ENCODE measurements around the gene RIMS1. TPM values are rescaled to one million over a fixed set of nuclear protein-coding genes. Genes with fewer than 3 reads are reported as not detected.
A peak's percentile ranks its signal among the peaks of the same experiment; 100 is the strongest.

The RIMS1 gene
- total RNA-seq, 2 experiments from 2014 or later, result not detected

- H3K27me3 Mint-ChIP-seq, result no peaks in the 10 kb centered on the region
- ChIA-PET POLR2A (no interaction called here), CTCF (no interaction called here)
- intact Hi-C loops (cut with DNase I, micrococcal nuclease), result no loop called here
- no peak for ATAC-seq
- no peaks in the 10 kb centered on the region for H3K4me1 Mint-ChIP-seq
- H3K4me3 Mint-ChIP-seq, result no peak overlapping the region
- no peak for DNase-seq
- no peak overlapping the region for H3K27ac Mint-ChIP-seq
- H3K9me3 Mint-ChIP-seq (ENCODE audit: low read depth), result no peaks in the 10 kb centered on the region
- no peaks in the 10 kb centered on the region for H3K36me3 Mint-ChIP-seq (ENCODE audit: low read depth)
Observed at GRCh38 chr6:72130327-72130726, 244.0 kb downstream of the RIMS1 start.

GRCh38 chr6:72132427-72132826 lies 246.1 kb downstream of the RIMS1 start:
- POLR2A ChIA-PET, result no interaction called here
- DNase-seq (no peak), ATAC-seq (no peak)
- Mint-ChIP-seq H3K27ac (no peak overlapping the region), H3K4me1 (no peaks in the 10 kb centered on the region), H3K4me3 (no peak overlapping the region), H3K9me3 (ENCODE audit: low read depth) (no peaks in the 10 kb centered on the region), H3K36me3 (ENCODE audit: low read depth) (no peaks in the 10 kb centered on the region), H3K27me3 (no peaks in the 10 kb centered on the region)
- intact Hi-C loops (cut with DNase I, micrococcal nuclease), result no loop called here
- CTCF ChIA-PET, result no interaction called here

GRCh38 chr6:72132851-72133250 lies 246.5 kb downstream of the RIMS1 start:
- no peak overlapping the region for H3K27ac Mint-ChIP-seq
- no peak overlapping the region for H3K4me3 Mint-ChIP-seq
- ATAC-seq, result no peak
- H3K27me3 Mint-ChIP-seq, result no peaks in the 10 kb centered on the region
- no peaks in the 10 kb centered on the region for H3K36me3 Mint-ChIP-seq (ENCODE audit: low read depth)
- ChIA-PET CTCF (no interaction called here), POLR2A (no interaction called here)
- no peaks in the 10 kb centered on the region for H3K9me3 Mint-ChIP-seq (ENCODE audit: low read depth)
- H3K4me1 Mint-ChIP-seq, result no peaks in the 10 kb centered on the region
- intact Hi-C loops (cut with DNase I, micrococcal nuclease), result no loop called here
- no peak for DNase-seq

- no peaks in the 10 kb centered on the region for H3K27me3 Mint-ChIP-seq
- ChIA-PET CTCF (no interaction called here), POLR2A (no interaction called here)
- DNase-seq (no peak), ATAC-seq (no peak)
- no peak overlapping the region for H3K27ac Mint-ChIP-seq
- no peaks in the 10 kb centered on the region for H3K9me3 Mint-ChIP-seq (ENCODE audit: low read depth)
- no peak overlapping the region for H3K4me3 Mint-ChIP-seq
- intact Hi-C loops (cut with DNase I, micrococcal nuclease), result no loop called here
- no peaks in the 10 kb centered on the region for H3K4me1 Mint-ChIP-seq
- no peaks in the 10 kb centered on the region for H3K36me3 Mint-ChIP-seq (ENCODE audit: low read depth)
Observed at GRCh38 chr6:72133324-72133723, 247.0 kb downstream of the RIMS1 start.

DNA sequence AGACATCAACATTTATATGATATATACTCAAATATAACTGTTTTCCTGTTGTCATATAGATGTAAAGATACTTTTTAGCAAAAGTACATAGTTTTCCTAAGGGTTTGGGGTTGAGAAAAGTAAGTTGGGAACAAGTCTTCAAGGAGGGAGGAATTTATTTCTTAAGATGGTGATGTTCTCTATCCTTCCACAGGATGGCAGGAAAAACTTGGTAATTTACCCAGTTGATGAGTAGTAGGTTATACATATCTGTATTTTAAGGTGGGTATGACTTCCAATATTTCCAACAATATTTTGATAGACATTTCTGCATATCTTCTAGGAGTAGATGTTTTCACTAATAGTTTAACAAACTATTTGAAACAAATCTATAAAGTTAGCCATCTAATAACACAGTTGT lies 254.4 kb downstream of the RIMS1 start:
- POLR2A ChIA-PET, result no interaction called here
- H3K4me1 Mint-ChIP-seq, result no peaks in the 10 kb centered on the region
- no peaks in the 10 kb centered on the region for H3K27me3 Mint-ChIP-seq
- H3K36me3 Mint-ChIP-seq (ENCODE audit: low read depth), result no peaks in the 10 kb centered on the region
- peaks cover 4% of the 10 kb centered on the region for H3K9me3 Mint-ChIP-seq (ENCODE audit: low read depth)
- H3K27ac Mint-ChIP-seq, result no peak overlapping the region
- ATAC-seq, result no peak
- DNase-seq, result no peak
- intact Hi-C loops (cut with DNase I, micrococcal nuclease), result no loop called here
- CTCF ChIA-PET, result no interaction called here
- H3K4me3 Mint-ChIP-seq, result no peak overlapping the region

DNA sequence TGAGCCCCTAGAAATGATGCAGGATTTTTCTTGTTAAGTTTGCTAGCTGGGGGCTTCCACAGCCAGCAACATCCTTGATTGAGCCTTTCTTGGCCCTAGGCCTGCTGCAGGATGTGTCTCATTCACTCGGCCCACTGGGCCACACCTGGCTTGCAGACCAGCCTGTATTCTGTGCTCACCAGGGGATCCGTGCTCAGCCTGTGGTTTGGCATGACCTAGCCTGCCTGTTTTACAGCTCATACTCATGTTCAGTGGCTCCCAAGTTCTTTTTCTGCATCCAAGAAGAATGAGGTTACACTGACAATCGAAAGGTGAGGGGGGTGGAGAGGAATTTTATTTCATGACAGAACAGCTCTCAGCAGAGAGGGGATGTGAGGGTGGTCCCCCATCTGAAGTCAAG lies 263.4 kb downstream of the RIMS1 start:
- Mint-ChIP-seq H3K27me3 (no peaks in the 10 kb centered on the region), H3K36me3 (ENCODE audit: low read depth) (no peaks in the 10 kb centered on the region), H3K4me3 (no peak overlapping the region), H3K4me1 (no peaks in the 10 kb centered on the region), H3K9me3 (ENCODE audit: low read depth) (peaks cover 16% of the 10 kb centered on the region), H3K27ac (no peak overlapping the region)
- POLR2A ChIA-PET, result no interaction called here
- CTCF ChIA-PET, result no interaction called here
- no peak for ATAC-seq
- DNase-seq, result no peak
- intact Hi-C loops (cut with DNase I, micrococcal nuclease), result no loop called here

DNA sequence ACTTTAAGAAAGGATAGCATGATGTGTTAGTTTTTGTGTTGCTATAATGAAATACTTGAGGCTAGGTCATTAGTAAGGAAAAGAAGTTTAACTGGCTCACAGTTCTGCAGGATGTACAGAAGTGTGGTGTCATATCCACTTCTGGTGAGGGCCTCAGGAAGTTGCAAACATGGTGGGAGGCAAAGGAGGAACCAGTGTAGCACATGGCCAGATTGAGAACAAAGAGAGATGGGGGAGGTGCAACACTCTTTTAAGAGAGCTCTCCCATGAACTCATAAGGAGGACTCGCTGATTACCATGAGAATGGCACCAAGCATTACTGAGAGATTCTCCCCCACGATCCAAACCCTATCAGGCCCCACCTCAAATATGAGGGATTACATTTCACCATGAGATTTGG lies 265.4 kb downstream of the RIMS1 start:
- Mint-ChIP-seq H3K4me1 (no peaks in the 10 kb centered on the region), H3K36me3 (ENCODE audit: low read depth) (no peaks in the 10 kb centered on the region), H3K9me3 (ENCODE audit: low read depth) (peaks cover 15% of the 10 kb centered on the region), H3K4me3 (no peak overlapping the region), H3K27me3 (no peaks in the 10 kb centered on the region), H3K27ac (no peak overlapping the region)
- ChIA-PET CTCF (no interaction called here), POLR2A (no interaction called here)
- DNase-seq (no peak), ATAC-seq (no peak)
- intact Hi-C loops (cut with DNase I, micrococcal nuclease), result no loop called here

GRCh38 chr6:72175916-72176315 lies 289.6 kb downstream of the RIMS1 start:
- DNase-seq (no peak), ATAC-seq (no peak)
- H3K27ac Mint-ChIP-seq, result no peak overlapping the region
- H3K36me3 Mint-ChIP-seq (ENCODE audit: low read depth), result no peaks in the 10 kb centered on the region
- intact Hi-C loops (cut with DNase I, micrococcal nuclease), result no loop called here
- POLR2A ChIA-PET, result no interaction called here
- no peaks in the 10 kb centered on the region for H3K9me3 Mint-ChIP-seq (ENCODE audit: low read depth)
- CTCF ChIA-PET, result no interaction called here
- no peaks in the 10 kb centered on the region for H3K4me1 Mint-ChIP-seq
- peaks cover 5% of the 10 kb centered on the region for H3K27me3 Mint-ChIP-seq
- no peak overlapping the region for H3K4me3 Mint-ChIP-seq

GRCh38 chr6:72182337-72183246 lies 296.2 kb downstream of the RIMS1 start:
- Mint-ChIP-seq H3K4me1 (peaks cover 8% of the 10 kb centered on the region), H3K27me3 (peaks cover 26% of the 10 kb centered on the region), H3K9me3 (ENCODE audit: low read depth) (no peaks in the 10 kb centered on the region), H3K27ac (no peak overlapping the region), H3K4me3 (no peak overlapping the region), H3K36me3 (ENCODE audit: low read depth) (peaks cover 2% of the 10 kb centered on the region)
- CTCF ChIA-PET, result no interaction called here
- POLR2A ChIA-PET, result no interaction called here
- ATAC-seq (no peak), DNase-seq (peak; percentile 11)
- intact Hi-C loops (cut with DNase I, micrococcal nuclease), result no loop called here

- ChIA-PET POLR2A (no interaction called here), CTCF (no interaction called here)
- H3K27ac Mint-ChIP-seq, result no peak overlapping the region
- no peaks in the 10 kb centered on the region for H3K9me3 Mint-ChIP-seq (ENCODE audit: low read depth)
- intact Hi-C loops (cut with DNase I, micrococcal nuclease), result no loop called here
- no peaks in the 10 kb centered on the region for H3K4me1 Mint-ChIP-seq
- H3K4me3 Mint-ChIP-seq, result no peak overlapping the region
- no peaks in the 10 kb centered on the region for H3K27me3 Mint-ChIP-seq
- DNase-seq (no peak), ATAC-seq (no peak)
- no peaks in the 10 kb centered on the region for H3K36me3 Mint-ChIP-seq (ENCODE audit: low read depth)
Observed at GRCh38 chr6:72203983-72204382, 317.6 kb downstream of the RIMS1 start.

- Mint-ChIP-seq H3K27ac (no peak overlapping the region), H3K9me3 (ENCODE audit: low read depth) (no peaks in the 10 kb centered on the region)
- no peak for ATAC-seq
Observed at GRCh38 chr6:72205500-72205899, 319.1 kb downstream of the RIMS1 start.

GRCh38 chr6:72206606-72207005 lies 320.3 kb downstream of the RIMS1 start:
- H3K9me3 Mint-ChIP-seq (ENCODE audit: low read depth), result no peaks in the 10 kb centered on the region
- DNase-seq, result no peak
- ChIA-PET CTCF (interaction anchor here (0.7 kb wide), 1 partner anchor 10 kb away, joined by 3 read pairs; no protein-coding TSS in a partner anchor), POLR2A (no interaction called here)
- no peak for ATAC-seq
- H3K36me3 Mint-ChIP-seq (ENCODE audit: low read depth), result no peaks in the 10 kb centered on the region
- H3K4me3 Mint-ChIP-seq, result no peak overlapping the region
- H3K27me3 Mint-ChIP-seq, result no peaks in the 10 kb centered on the region
- no peak overlapping the region for H3K27ac Mint-ChIP-seq
- H3K4me1 Mint-ChIP-seq, result no peaks in the 10 kb centered on the region
- intact Hi-C loops (cut with DNase I, micrococcal nuclease), result no loop called here

More at GRCh38 chr6:72205500-72205899, 319.1 kb downstream of the RIMS1 start:
- no peak for DNase-seq
- Mint-ChIP-seq H3K36me3 (ENCODE audit: low read depth) (no peaks in the 10 kb centered on the region), H3K4me3 (no peak overlapping the region), H3K4me1 (no peaks in the 10 kb centered on the region), H3K27me3 (no peaks in the 10 kb centered on the region)
- intact Hi-C loops (cut with DNase I, micrococcal nuclease), result no loop called here
- POLR2A ChIA-PET, result no interaction called here
- CTCF ChIA-PET, result no interaction called here
